ENCODE measurements around the gene MEOX1.
"Not testable (repeated sequence)": the region's sequence is repeated elsewhere in the genome, so short reads cannot be mapped to it uniquely, and the experiment has no call there.

MEOX1 gene

GRCh38 chr17:43616852-43617251, 44.9 kb downstream of the MEOX1 start:
- no peak for DNase-seq (ENCODE audit: low read depth)

GRCh38 chr17:43616421-43616820, 45.3 kb downstream of the MEOX1 start:
- no peak for DNase-seq (ENCODE audit: low read depth)

- no peak for DNase-seq (ENCODE audit: low read depth)
Measured at GRCh38 chr17:43616029-43616351, 45.7 kb downstream of the MEOX1 start.

- no peak for DNase-seq (ENCODE audit: low read depth)
Measured at GRCh38 chr17:43615330-43616028, 46.2 kb downstream of the MEOX1 start.

- no peak for DNase-seq (ENCODE audit: low read depth)
Measured at GRCh38 chr17:43614561-43614960, 47.2 kb downstream of the MEOX1 start.

GRCh38 chr17:43613917-43614316, 47.8 kb downstream of the MEOX1 start:
- no peak for DNase-seq (ENCODE audit: low read depth)

GRCh38 chr17:43612515-43612914, 49.2 kb downstream of the MEOX1 start:
- DNase-seq (ENCODE audit: low read depth) = no peak

- no peak for DNase-seq (ENCODE audit: low read depth)
Measured at GRCh38 chr17:43611230-43611969, 50.3 kb downstream of the MEOX1 start.

GRCh38 chr17:43609613-43610385, 51.9 kb downstream of the MEOX1 start:
- DNase-seq (ENCODE audit: low read depth) = no peak

- peak; percentile 17 for DNase-seq (ENCODE audit: low read depth)
Measured at GRCh38 chr17:43608313-43608712, 53.4 kb downstream of the MEOX1 start.

GRCh38 chr17:43604549-43604948, 57.2 kb downstream of the MEOX1 start:
- no peak for DNase-seq (ENCODE audit: low read depth)

- no peak for DNase-seq (ENCODE audit: low read depth)
Measured at GRCh38 chr17:43603321-43603720, 58.4 kb downstream of the MEOX1 start.

- DNase-seq (ENCODE audit: low read depth) = not testable (repeated sequence)
Measured at GRCh38 chr17:43602556-43602955, 59.2 kb downstream of the MEOX1 start.

GRCh38 chr17:43601280-43602039, 60.3 kb downstream of the MEOX1 start:
- DNase-seq (ENCODE audit: low read depth) = no peak

- peak; percentile 87 for DNase-seq (ENCODE audit: low read depth)
Measured at GRCh38 chr17:43599835-43600234, 61.9 kb downstream of the MEOX1 start.

- DNase-seq (ENCODE audit: low read depth) = no peak
Measured at GRCh38 chr17:43599046-43599395, 62.7 kb downstream of the MEOX1 start.

GRCh38 chr17:43598357-43599045, 63.2 kb downstream of the MEOX1 start:
- DNase-seq (ENCODE audit: low read depth) = no peak

- no peak for DNase-seq (ENCODE audit: low read depth)
Measured at GRCh38 chr17:43597624-43598356, 63.9 kb downstream of the MEOX1 start.

GRCh38 chr17:43595466-43595865, 66.3 kb downstream of the MEOX1 start:
- DNase-seq (ENCODE audit: low read depth) = no peak

GRCh38 chr17:43591779-43592562, 69.8 kb downstream of the MEOX1 start:
- DNase-seq (ENCODE audit: low read depth) = peak; percentile 81
